K562 (cell line): ENCODE data around the gene NFKB2. TPM values are rescaled to one million over a fixed set of nuclear protein-coding genes. Genes with fewer than 3 reads are reported as not detected.

Experiments used
- ATAC-seq: fragments of 200-7000 bp; cut with Tn5 transposase; 3 replicates; pipeline ENCODE4 v1.9.1; 2020; ENCODE audit warnings: moderate library complexity
- BruUV-seq: library from RNA; stranded (reverse); fragments of 400-500 nt; replicated peaks from 2 replicates; lab custom pipeline; 2021; lab: Mats Ljungman, UMichigan
- CTCF ChIA-PET: fragments of 300-600 bp; formaldehyde crosslinking; extraction: SDS; loops from one replicate; lab custom pipeline; 2021; ENCODE audit warnings: low intra/inter-chr PET ratio; lab: Yijun Ruan, JAX
- POLR2A ChIA-PET: fragments of 300-600, 350-650 bp; sonication (Branson Sonifier 250); formaldehyde crosslinking; extraction: SDS; loops from one replicate; lab custom pipeline; 2021; ENCODE audit warnings: antibody characterized with exemption, inconsistent platforms; lab: Yijun Ruan, JAX
- DNase-seq, 4 experiments: peaks; one replicate each; pipeline versions ENCODE4 v3.0.0 to v3.0.0-alpha.2; 2011 to 2018; ENCODE audit warnings: low spot score in 3 of 4, mixed read lengths in 3 of 4; ENCODE audit errors: extremely low read depth in 1 of 4
- FAIRE-seq: peaks from 2 replicates; lab custom pipeline; 2011; peaks lifted over from hg19 to GRCh38; lab: Jason Lieb, UNC
- H2AFZ ChIP-seq: 2 replicates; pipeline ENCODE4 v1.6.0; 2011; ENCODE audit warnings: low read depth, low read length, control low read depth, inconsistent platforms
- H3K27ac ChIP-seq: fragments of 200-600 bp; 3 replicates; pipeline ENCODE4 v1.8.0; 2011; ENCODE audit warnings: low read depth, mild to moderate bottlenecking, control low read depth, inconsistent platforms, low read length, moderate library complexity, mixed read lengths; ENCODE audit errors: extremely low read depth
- H3K27me3 ChIP-seq, 2 experiments: fragments of 300-600 bp in 1 of 2; 2 replicates in 1 of 2; 3 replicates in 1 of 2; pipeline versions ENCODE4 v1.6.0 to v1.8.0; 2011; ENCODE audit warnings: inconsistent platforms in 2 of 2, low read length in 2 of 2, mild to moderate bottlenecking in 1 of 2, mixed read lengths in 1 of 2, moderate library complexity in 1 of 2; ENCODE audit not compliant: control insufficient read depth in 2 of 2, insufficient read depth in 2 of 2
- H3K36me3 ChIP-seq: fragments of 300-600 bp; 3 replicates; pipeline ENCODE4 v1.8.0; 2011; ENCODE audit warnings: mild to moderate bottlenecking, low read length, inconsistent platforms; ENCODE audit not compliant: control insufficient read depth, insufficient read depth
- H3K4me1 ChIP-seq, 2 experiments: fragments of 200-600 bp in 1 of 2; replicated peaks in 1 of 2; 2 replicates in 1 of 2; 3 replicates in 1 of 2; pipeline versions ENCODE4 v1.5.1 to v1.8.0; 2011; ENCODE audit warnings: inconsistent platforms in 2 of 2, low read length in 2 of 2, mild to moderate bottlenecking in 1 of 2, mixed read lengths in 1 of 2, moderate library complexity in 1 of 2; ENCODE audit not compliant: control insufficient read depth in 2 of 2, insufficient read depth in 2 of 2
- H3K4me2 ChIP-seq: 2 replicates; pipeline ENCODE4 v1.6.1; 2011; ENCODE audit warnings: low read length, control low read depth, inconsistent platforms, mixed read lengths; ENCODE audit not compliant: insufficient read depth
- H3K4me3 ChIP-seq: fragments of 200-600 bp; sonication (generic), shearing (Covaris generic); 2 replicates; pipeline ENCODE4 v1.5.1; 2016; ENCODE audit warnings: control low read depth, inconsistent platforms
- H3K79me2 ChIP-seq: fragments of 200-600 bp; 3 replicates; pipeline ENCODE4 v1.8.0; 2011; ENCODE audit warnings: low read length, inconsistent platforms; ENCODE audit not compliant: control insufficient read depth, insufficient read depth
- H3K9ac ChIP-seq, 2 experiments: 2 replicates each; pipeline versions ENCODE4 v1.6.0 to v1.6.1; 2011; ENCODE audit warnings: low read depth in 2 of 2, low read length in 2 of 2, control low read depth in 1 of 2, inconsistent platforms in 1 of 2, mild to moderate bottlenecking in 1 of 2, mixed read lengths in 1 of 2; ENCODE audit not compliant: insufficient read depth in 1 of 2
- H3K9me1 ChIP-seq: one replicate; pipeline ENCODE4 v1.6.0; 2011; ENCODE audit warnings: inconsistent platforms, mild to moderate bottlenecking, low read length, moderate library complexity; ENCODE audit not compliant: control insufficient read depth, insufficient read depth
- H3K9me3 ChIP-seq: replicated peaks from 2 replicates; pipeline ENCODE4 v1.5.1; 2011; ENCODE audit warnings: low read depth, low read length, inconsistent platforms; ENCODE audit not compliant: control insufficient read depth, insufficient read depth
- H4K20me1 ChIP-seq: replicated peaks from 2 replicates; pipeline ENCODE4 v1.6.1; 2011; ENCODE audit warnings: low read length, inconsistent platforms, mixed read lengths; ENCODE audit not compliant: control insufficient read depth, insufficient read depth
- E2F3 ChIP-seq: fragments of 250-450 bp; sonication (Bioruptor Pico); IDR thresholded peaks from 2 replicates; pipeline ENCODE4 v1.4.0; 2020; ENCODE audit warnings: mild to moderate bottlenecking
- HNRNPH1 ChIP-seq: fragments of 200-400 bp; formaldehyde crosslinking; optimal IDR thresholded peaks from 2 replicates; pipeline ENCODE3; 2017; ENCODE audit warnings: low read depth, mild to moderate bottlenecking, low read length, moderate library complexity
- ILF3 ChIP-seq: fragments of 450-650 bp; IDR thresholded peaks from 2 replicates; pipeline ENCODE4 v1.6.1; 2018; ENCODE audit warnings: antibody characterized with exemption, mild to moderate bottlenecking, moderate library complexity, borderline replicate concordance
- ZNF133 ChIP-seq: fragments of 250-450 bp; sonication (Bioruptor Pico); IDR thresholded peaks from 2 replicates; pipeline ENCODE4 v1.4.0; 2020; ENCODE audit warnings: mild to moderate bottlenecking
- ZNF699 ChIP-seq: fragments of 250-450 bp; sonication (Bioruptor Pico); IDR thresholded peaks from 2 replicates; pipeline ENCODE4 v1.8.0; 2021; ENCODE audit warnings: mild to moderate bottlenecking, moderate library complexity; ENCODE audit not compliant: insufficient replicate concordance
- WGBS: fragments of 100-300 bp; shearing (Covaris generic); methylation state at CpG from one replicate; pipeline ENCODE4 v1.1.6; 2016; ENCODE audit warnings: low coverage, mixed read lengths; ENCODE audit not compliant: insufficient coverage; ENCODE audit errors: missing lambda C conversion rate; 5-methylcytosine and 5-hydroxymethylcytosine counted together
- in situ Hi-C: fragments of 300-500 bp; cut with MboI; formaldehyde crosslinking; loops from 4 replicates; pipeline ENCODE4 v1.15.0; 2018; ENCODE audit warnings: inconsistent platforms, mixed read lengths
- intact Hi-C: fragments of 100-400 bp; cut with micrococcal nuclease; formaldehyde crosslinking; loops from 2 replicates; pipeline ENCODE4 v1.14.2; 2022
- polyA plus RNA-seq, 8 experiments: library from polyadenylated mRNA; depleted of rRNA in 4 of 8; stranded (reverse) in 5 of 8; unstranded in 3 of 8; fragments of >200 nt; fragmentation: Nextera tagmentation in 2 of 8; fragmentation: Illumina TruSeq in 1 of 8; extraction: Ambion mirVana in 2 of 8; extraction: Trizol in 1 of 8; gene quantifications; 2 replicates each; pipeline versions ENCODE4 v1.2.1 to v1.2.3, GENCODE V29; 2011 to 2014; ENCODE audit warnings: inconsistent platforms in 1 of 8, missing spikeins in 1 of 8
- total RNA-seq, 7 experiments: library from RNA; depleted of rRNA in 6 of 7; stranded (reverse); fragments of >200 nt in 6 of 7; fragmentation: Illumina TruSeq in 2 of 7; extraction: Trizol in 2 of 7; gene quantifications; 2 replicates each; pipeline versions ENCODE4 v1.2.1 to v1.2.3, GENCODE V29; 2011 to 2021; ENCODE audit warnings: low replicate concordance in 1 of 7
- TF ChIP-seq, protein P1 (sequence below), 2 experiments: fragments of 450-650 bp; formaldehyde crosslinking in 1 of 2; IDR thresholded peaks; 2 replicates each; pipeline versions ENCODE4 v1.4.0 to v1.6.1; 2014 to 2020; ENCODE audit warnings: mild to moderate bottlenecking in 2 of 2, borderline replicate concordance in 1 of 2, low read depth in 1 of 2
- TF ChIP-seq, protein P2 (sequence below), 2 experiments: fragments of 250-450 bp in 1 of 2; fragments of 450-650 bp in 1 of 2; sonication (Bioruptor Pico) in 1 of 2; IDR thresholded peaks; 2 replicates each; pipeline versions ENCODE4 v1.6.1 to v1.8.0; 2016 to 2021; ENCODE audit warnings: mild to moderate bottlenecking in 2 of 2, moderate library complexity in 2 of 2, missing compliant biosample characterization in 1 of 2, missing genetic modification characterization in 1 of 2

NFKB2 gene
- total and polyA plus RNA-seq, 9 of the 15 experiments (the other 6 are each of a cell fraction or from before 2014, with no cell fraction given): 0.07 to 20.3 (median 7.9) TPM

- no peaks in the 10 kb centered on the region for H3K27me3 ChIP-seq
- in situ Hi-C loops (loop anchor here (25.0 kb wide), 1 partner anchor 515 kb away; the partner anchor contains the start of gene KCNIP2), intact Hi-C loops (loop anchor here (1.0 to 5.0 kb wide), 2 partner anchors 121 to 185 kb away; no protein-coding TSS in a partner anchor)
- H3K4me3 ChIP-seq: no peak overlapping the region
- no TSS peak for BruUV-seq
- peaks cover 9% of the 10 kb centered on the region for H4K20me1 ChIP-seq
- ChIA-PET CTCF (interaction anchor here (0.6 to 2.2 kb wide), 3 partner anchors 111 to 179 kb away, joined by 3 to 15 read pairs (median 4); no protein-coding TSS in a partner anchor), POLR2A (interaction anchor here (0.6 to 1.2 kb wide), 3 partner anchors 29 to 145 kb away, joined by 3 to 4 read pairs (median 3); partner anchors contain the start of gene GBF1)
- H3K9me1 ChIP-seq: no peaks in the 10 kb centered on the region
- DNase-seq (peak; percentile 63 to 68 (median 65)), FAIRE-seq (peak; percentile 88), ATAC-seq (peak; percentile 87)
- no peak overlapping the region for H3K4me2 ChIP-seq
- no peaks in the 10 kb centered on the region for H3K4me1 ChIP-seq
- no peak overlapping the region for H2AFZ ChIP-seq
- H3K36me3 ChIP-seq: peaks cover 54% of the 10 kb centered on the region; the same call in 2 of the 3 replicates
- H3K9me3 ChIP-seq: no peaks in the 10 kb centered on the region
- 57% methylated on average over 5 of the region's 7 CpGs for WGBS
- no peak overlapping the region for H3K27ac ChIP-seq
- no peaks in the 10 kb centered on the region; the same call in 2 of the 3 replicates for H3K79me2 ChIP-seq
- no peak overlapping the region for H3K9ac ChIP-seq
- TF ChIP-seq, protein P1, sequence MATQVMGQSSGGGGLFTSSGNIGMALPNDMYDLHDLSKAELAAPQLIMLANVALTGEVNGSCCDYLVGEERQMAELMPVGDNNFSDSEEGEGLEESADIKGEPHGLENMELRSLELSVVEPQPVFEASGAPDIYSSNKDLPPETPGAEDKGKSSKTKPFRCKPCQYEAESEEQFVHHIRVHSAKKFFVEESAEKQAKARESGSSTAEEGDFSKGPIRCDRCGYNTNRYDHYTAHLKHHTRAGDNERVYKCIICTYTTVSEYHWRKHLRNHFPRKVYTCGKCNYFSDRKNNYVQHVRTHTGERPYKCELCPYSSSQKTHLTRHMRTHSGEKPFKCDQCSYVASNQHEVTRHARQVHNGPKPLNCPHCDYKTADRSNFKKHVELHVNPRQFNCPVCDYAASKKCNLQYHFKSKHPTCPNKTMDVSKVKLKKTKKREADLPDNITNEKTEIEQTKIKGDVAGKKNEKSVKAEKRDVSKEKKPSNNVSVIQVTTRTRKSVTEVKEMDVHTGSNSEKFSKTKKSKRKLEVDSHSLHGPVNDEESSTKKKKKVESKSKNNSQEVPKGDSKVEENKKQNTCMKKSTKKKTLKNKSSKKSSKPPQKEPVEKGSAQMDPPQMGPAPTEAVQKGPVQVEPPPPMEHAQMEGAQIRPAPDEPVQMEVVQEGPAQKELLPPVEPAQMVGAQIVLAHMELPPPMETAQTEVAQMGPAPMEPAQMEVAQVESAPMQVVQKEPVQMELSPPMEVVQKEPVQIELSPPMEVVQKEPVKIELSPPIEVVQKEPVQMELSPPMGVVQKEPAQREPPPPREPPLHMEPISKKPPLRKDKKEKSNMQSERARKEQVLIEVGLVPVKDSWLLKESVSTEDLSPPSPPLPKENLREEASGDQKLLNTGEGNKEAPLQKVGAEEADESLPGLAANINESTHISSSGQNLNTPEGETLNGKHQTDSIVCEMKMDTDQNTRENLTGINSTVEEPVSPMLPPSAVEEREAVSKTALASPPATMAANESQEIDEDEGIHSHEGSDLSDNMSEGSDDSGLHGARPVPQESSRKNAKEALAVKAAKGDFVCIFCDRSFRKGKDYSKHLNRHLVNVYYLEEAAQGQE (IDR thresholded peaks at IDR 0.05; ENCODE audit: borderline replicate concordance): peak; percentile 40; the same call in 1 of the 2 replicates
- TF ChIP-seq, protein P1 (CRISPR knock-in tag; IDR thresholded peaks at IDR 0.05; ENCODE audit: low read depth): no peak
- TF ChIP-seq E2F3 (no peak), HNRNPH1 (no peak), ZNF699 (no peak), ZNF133 (no peak), ILF3 (no peak)
- TF ChIP-seq, protein P2, sequence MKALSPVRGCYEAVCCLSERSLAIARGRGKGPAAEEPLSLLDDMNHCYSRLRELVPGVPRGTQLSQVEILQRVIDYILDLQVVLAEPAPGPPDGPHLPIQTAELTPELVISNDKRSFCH (CRISPR knock-in tag; IDR thresholded peaks at IDR 0.05): no peak
- TF ChIP-seq, protein P2 (tag; IDR thresholded peaks at IDR 0.05): no peak
These were observed 43.3 kb upstream of the NFKB2 start for GRCh38 chr10:102352066-102352715.
